BLaER1 treated with 17β-estradiol and CSF1 and Interleukin-3, amounts not matched to agents 10 nM and 100 nM (cell line): ENCODE measurements around the gene IGF2BP2.
"Not testable (repeated sequence)": the region's sequence is repeated elsewhere in the genome, so short reads cannot be mapped to it uniquely, and the experiment has no call there.

ENCODE experiments used
- H3K27ac ChIP-seq, 11 experiments: shearing (Covaris generic); formaldehyde crosslinking; 2 replicates each; pipeline ENCODE4 v1.8.1; 2022
- H3K27me3 ChIP-seq, 11 experiments: shearing (Covaris generic); formaldehyde crosslinking; 2 replicates each; pipeline ENCODE4 v1.8.1; 2022
- H3K36me3 ChIP-seq, 11 experiments: shearing (Covaris generic); formaldehyde crosslinking; 2 replicates each; pipeline ENCODE4 v1.8.1; 2022
- H3K4me1 ChIP-seq, 10 experiments: shearing (Covaris generic); formaldehyde crosslinking; 2 replicates each; pipeline ENCODE4 v1.8.1; 2022
- H3K4me2 ChIP-seq, 11 experiments: shearing (Covaris generic); formaldehyde crosslinking; 2 replicates each; pipeline ENCODE4 v1.8.1; 2022
- H3K4me3 ChIP-seq, 10 experiments: shearing (Covaris generic); formaldehyde crosslinking; 2 replicates each; pipeline ENCODE4 v1.8.1; 2022
- H3K9ac ChIP-seq, 11 experiments: shearing (Covaris generic); formaldehyde crosslinking; 2 replicates each; pipeline ENCODE4 v1.8.1; 2022
- H3K9me3 ChIP-seq, 11 experiments: shearing (Covaris generic); formaldehyde crosslinking; replicated peaks in 1 of 11; 2 replicates each; pipeline ENCODE4 v1.8.1; 2022
- H4K20me1 ChIP-seq, 11 experiments: shearing (Covaris generic); formaldehyde crosslinking; 2 replicates each; pipeline ENCODE4 v1.8.1; 2022
- Cebpa-rat ChIP-seq, 11 experiments: shearing (Covaris generic); IDR thresholded peaks; 2 replicates each; pipeline ENCODE4 v1.8.1; 2022

Gene IGF2BP2

GRCh38 chr3:185781759-185782158 is 43.1 kb downstream of the IGF2BP2 start:
- Histone ChIP-seq H3K36me3 (no peaks in the 10 kb centered on the region), H3K27ac (no peak overlapping the region), H3K27me3 (no peaks in the 10 kb centered on the region), H4K20me1 (no peaks in the 10 kb centered on the region), H3K4me2 (peak overlapping the region; percentile 10 to 53 (median 42); a peak in 20 of 22 replicates), H3K4me3 (no peak overlapping the region), H3K9me3 (peaks cover 0 to 5% (median 0%) of the 10 kb centered on the region in 11 experiments; a peak in 1 of 22 replicates), H3K9ac (no peak overlapping the region), H3K4me1 (peaks cover 7 to 20% (median 17%) of the 10 kb centered on the region in 10 experiments; a peak in 16 of 20 replicates)
- TF ChIP-seq Cebpa-rat (IDR thresholded peaks at IDR 0.05) = no peak

- no peak overlapping the region for H3K4me3 ChIP-seq
- no peak overlapping the region for H3K9ac ChIP-seq
- H4K20me1 ChIP-seq = no peaks in the 10 kb centered on the region
- H3K27ac ChIP-seq = no peak overlapping the region
- no peak for TF ChIP-seq Cebpa-rat (IDR thresholded peaks at IDR 0.05)
- no peaks in the 10 kb centered on the region for H3K27me3 ChIP-seq
- peaks cover 7 to 20% (median 17%) of the 10 kb centered on the region in 10 experiments; a peak in 16 of 20 replicates for H3K4me1 ChIP-seq
- no peak overlapping the region for H3K4me2 ChIP-seq
- no peaks in the 10 kb centered on the region for H3K36me3 ChIP-seq
- H3K9me3 ChIP-seq = peaks cover 0 to 6% (median 0%) of the 10 kb centered on the region in 11 experiments; a peak in 1 of 22 replicates
Observed at GRCh38 chr3:185779461-185779860, 45.4 kb downstream of the IGF2BP2 start.

DNA sequence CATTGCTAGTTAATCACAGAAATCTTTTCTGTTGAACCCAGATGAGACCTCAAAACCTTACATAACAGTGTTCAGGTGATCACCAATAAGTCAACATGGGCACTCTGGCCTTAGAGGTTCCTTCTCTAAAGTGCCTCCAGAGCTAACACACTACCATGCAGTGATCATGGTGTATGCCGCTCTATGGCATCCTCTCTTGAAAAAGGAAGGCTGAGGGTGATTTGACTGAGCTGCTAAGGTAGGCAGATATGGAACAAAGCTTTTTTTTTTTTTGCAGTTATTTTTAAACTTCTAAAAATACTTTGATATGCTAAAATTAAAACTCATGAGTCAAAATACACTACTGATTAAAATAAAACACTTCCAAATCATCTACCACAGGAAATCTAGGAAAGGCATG is 46.0 kb downstream of the IGF2BP2 start:
- Histone ChIP-seq H3K36me3 (no peaks in the 10 kb centered on the region), H3K4me2 (no peak overlapping the region), H3K4me1 (peaks cover 7 to 24% (median 17%) of the 10 kb centered on the region in 10 experiments; a peak in 16 of 20 replicates), H3K27ac (no peak overlapping the region), H3K9ac (no peak overlapping the region), H3K9me3 (peaks cover 0 to 6% (median 0%) of the 10 kb centered on the region in 11 experiments; a peak in 1 of 22 replicates), H3K4me3 (no peak overlapping the region), H3K27me3 (no peaks in the 10 kb centered on the region), H4K20me1 (no peaks in the 10 kb centered on the region)
- no peak for TF ChIP-seq Cebpa-rat (IDR thresholded peaks at IDR 0.05)

DNA sequence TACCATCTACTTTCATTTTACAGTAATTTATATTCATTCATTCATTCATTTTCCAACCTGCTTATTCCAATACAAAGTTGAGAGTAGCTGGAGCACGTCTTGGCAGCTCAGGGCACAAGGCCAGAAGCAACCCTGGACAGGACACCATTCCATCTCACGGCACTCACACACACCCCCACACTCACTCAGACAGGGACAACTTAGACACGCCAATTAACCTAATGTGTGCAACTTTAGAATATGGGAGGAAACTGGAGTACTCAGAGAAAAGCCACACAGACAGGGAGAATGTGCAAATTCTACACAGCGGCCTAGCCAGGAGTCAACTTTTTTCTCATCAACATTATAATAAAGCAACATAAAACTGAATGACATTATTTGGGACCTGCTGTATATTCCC is 46.7 kb downstream of the IGF2BP2 start:
- Histone ChIP-seq H3K27me3 (no peaks in the 10 kb centered on the region), H3K4me1 (peaks cover 7 to 27% (median 17%) of the 10 kb centered on the region in 10 experiments; a peak in 16 of 20 replicates), H4K20me1 (no peaks in the 10 kb centered on the region), H3K27ac (no peak overlapping the region), H3K9ac (no peak overlapping the region), H3K4me3 (no peak overlapping the region), H3K4me2 (no peak overlapping the region), H3K36me3 (no peaks in the 10 kb centered on the region), H3K9me3 (peaks cover 0 to 6% (median 0%) of the 10 kb centered on the region in 11 experiments; a peak in 1 of 22 replicates)
- no peak for TF ChIP-seq Cebpa-rat (IDR thresholded peaks at IDR 0.05)

GRCh38 chr3:185770109-185770508 is 54.7 kb downstream of the IGF2BP2 start:
- H3K4me2 ChIP-seq = no peak overlapping the region
- no peaks in the 10 kb centered on the region for H3K36me3 ChIP-seq
- TF ChIP-seq Cebpa-rat (IDR thresholded peaks at IDR 0.05) = no peak
- H3K4me3 ChIP-seq = no peak overlapping the region
- H4K20me1 ChIP-seq = no peaks in the 10 kb centered on the region
- H3K27ac ChIP-seq = no peak overlapping the region
- H3K27me3 ChIP-seq = no peaks in the 10 kb centered on the region
- no peaks in the 10 kb centered on the region for H3K9me3 ChIP-seq
- peaks cover 0 to 14% (median 3%) of the 10 kb centered on the region in 10 experiments; a peak in 9 of 20 replicates for H3K4me1 ChIP-seq
- no peak overlapping the region for H3K9ac ChIP-seq

- not testable (repeated sequence) for H4K20me1 ChIP-seq, H3K27ac ChIP-seq, H3K9me3 ChIP-seq, H3K9ac ChIP-seq, H3K4me2 ChIP-seq, H3K4me3 ChIP-seq, H3K27me3 ChIP-seq, H3K36me3 ChIP-seq
- H3K4me1 ChIP-seq = peaks cover 12 to 23% (median 18%) of the 10 kb centered on the region in 10 experiments
Observed at GRCh38 chr3:185768578-185768982, 56.3 kb downstream of the IGF2BP2 start.

- no peak for TF ChIP-seq Cebpa-rat (IDR thresholded peaks at IDR 0.05)
- Histone ChIP-seq H3K27me3 (no peaks in the 10 kb centered on the region), H3K9ac (no peak overlapping the region), H3K9me3 (no peaks in the 10 kb centered on the region), H3K4me2 (no peak overlapping the region), H3K4me3 (no peak overlapping the region), H3K36me3 (no peaks in the 10 kb centered on the region), H3K4me1 (peaks cover 13 to 27% (median 22%) of the 10 kb centered on the region in 10 experiments), H4K20me1 (no peaks in the 10 kb centered on the region), H3K27ac (no peak overlapping the region)
Observed at GRCh38 chr3:185767002-185767688, 57.7 kb downstream of the IGF2BP2 start.

DNA sequence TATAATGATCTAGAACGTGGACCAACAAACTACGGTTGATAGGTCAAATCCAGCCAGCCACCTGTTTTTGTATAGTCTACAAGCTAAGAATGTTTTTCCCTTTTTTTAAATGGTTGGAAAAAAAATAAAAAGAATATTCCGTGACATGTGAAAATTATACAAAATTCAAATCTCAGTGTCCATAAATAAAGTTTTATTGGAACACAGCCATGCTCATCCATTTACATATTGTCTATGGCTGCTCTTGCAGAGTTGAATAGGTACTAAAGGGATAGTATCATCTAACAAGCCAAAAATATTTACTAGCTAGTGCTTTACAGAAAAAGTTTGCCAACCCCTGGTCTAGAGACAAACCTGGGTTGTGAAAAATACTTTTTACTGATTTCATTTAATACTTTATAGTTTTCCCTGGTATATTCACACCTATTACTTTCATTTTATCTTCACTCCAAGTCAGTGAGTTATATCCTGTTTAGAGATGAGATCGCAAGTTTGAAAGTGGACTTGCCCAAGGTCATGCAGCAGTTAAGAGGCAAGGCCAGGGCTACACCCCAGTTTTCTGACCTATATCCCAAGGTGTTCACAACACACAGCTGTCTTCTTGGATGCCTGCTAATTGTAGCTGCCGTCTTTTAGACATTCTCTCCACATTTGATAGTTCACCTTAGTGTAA is 58.4 kb downstream of the IGF2BP2 start:
- Histone ChIP-seq H3K4me3 (no peak overlapping the region), H3K36me3 (no peaks in the 10 kb centered on the region), H3K4me2 (no peak overlapping the region), H4K20me1 (no peaks in the 10 kb centered on the region), H3K27ac (no peak overlapping the region), H3K4me1 (peaks cover 13 to 27% (median 22%) of the 10 kb centered on the region in 10 experiments), H3K9ac (no peak overlapping the region), H3K27me3 (no peaks in the 10 kb centered on the region), H3K9me3 (no peaks in the 10 kb centered on the region)
- no peak for TF ChIP-seq Cebpa-rat (IDR thresholded peaks at IDR 0.05)

- Histone ChIP-seq H3K36me3 (no peaks in the 10 kb centered on the region), H3K4me1 (peaks cover 13 to 27% (median 22%) of the 10 kb centered on the region in 10 experiments), H3K4me2 (peak overlapping the region; percentile 13 to 75 (median 60); a peak in 20 of 22 replicates), H4K20me1 (no peaks in the 10 kb centered on the region), H3K27ac (no peak overlapping the region), H3K27me3 (no peaks in the 10 kb centered on the region), H3K9ac (no peak overlapping the region), H3K4me3 (no peak overlapping the region), H3K9me3 (no peaks in the 10 kb centered on the region)
- no peak for TF ChIP-seq Cebpa-rat (IDR thresholded peaks at IDR 0.05)
Observed at GRCh38 chr3:185764980-185765370, 59.9 kb downstream of the IGF2BP2 start.
